Ecto neural progenitor cell (in vitro differentiated cells): ENCODE results near the gene PRSS8.
"Not testable (repeated sequence)": the region's sequence is repeated elsewhere in the genome, so short reads cannot be mapped to it uniquely, and the experiment has no call there.

ENCODE experiments used
- DNase-seq: peaks from one replicate; pipeline ENCODE4 v3.0.0-alpha.2; 2018; ENCODE audit warnings: low spot score

PRSS8 gene

GRCh38 chr16:31105677-31106213 lies 29.8 kb downstream of the PRSS8 start:
- peak; percentile 90 for DNase-seq

- DNase-seq = not testable (repeated sequence)
Measured at GRCh38 chr16:31100876-31101641, 34.5 kb downstream of the PRSS8 start.

DNA sequence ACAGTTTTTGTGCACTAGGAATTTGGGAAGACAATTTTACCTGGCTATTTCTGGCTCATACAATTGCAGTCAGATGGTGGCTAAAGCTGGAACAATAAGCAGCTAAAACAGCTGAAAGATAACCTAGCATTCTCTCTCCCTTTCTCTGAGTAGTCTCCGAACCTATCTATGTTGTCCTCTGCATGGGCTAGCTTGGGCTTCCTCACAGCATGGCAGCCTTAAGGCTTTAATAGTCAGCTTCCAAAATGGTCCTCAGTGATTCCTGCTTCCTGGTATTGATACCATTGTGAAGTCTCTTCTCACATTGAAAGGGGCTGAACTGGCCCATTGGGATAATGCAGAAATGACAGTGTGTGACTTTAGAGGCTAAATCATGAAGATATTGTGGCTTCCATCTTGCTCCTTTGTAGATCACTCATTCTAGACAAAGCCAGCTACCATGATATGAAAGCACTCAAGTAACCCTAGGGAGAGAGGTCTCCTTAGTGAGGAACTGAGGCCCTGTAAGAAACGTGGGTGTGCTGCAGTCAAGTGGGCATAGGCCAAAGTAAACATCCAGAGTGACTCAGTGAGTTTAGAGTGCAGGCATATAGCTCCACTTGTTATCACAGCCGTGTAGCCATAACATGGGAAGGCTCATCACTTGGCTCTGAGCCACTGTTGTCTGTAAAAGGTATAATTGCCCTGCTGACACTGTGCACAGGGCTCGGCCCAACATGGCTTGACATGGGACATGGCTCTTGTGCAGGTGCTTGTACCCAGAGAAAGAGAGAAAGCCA lies 35.5 kb downstream of the PRSS8 start:
- no peak for DNase-seq

DNA sequence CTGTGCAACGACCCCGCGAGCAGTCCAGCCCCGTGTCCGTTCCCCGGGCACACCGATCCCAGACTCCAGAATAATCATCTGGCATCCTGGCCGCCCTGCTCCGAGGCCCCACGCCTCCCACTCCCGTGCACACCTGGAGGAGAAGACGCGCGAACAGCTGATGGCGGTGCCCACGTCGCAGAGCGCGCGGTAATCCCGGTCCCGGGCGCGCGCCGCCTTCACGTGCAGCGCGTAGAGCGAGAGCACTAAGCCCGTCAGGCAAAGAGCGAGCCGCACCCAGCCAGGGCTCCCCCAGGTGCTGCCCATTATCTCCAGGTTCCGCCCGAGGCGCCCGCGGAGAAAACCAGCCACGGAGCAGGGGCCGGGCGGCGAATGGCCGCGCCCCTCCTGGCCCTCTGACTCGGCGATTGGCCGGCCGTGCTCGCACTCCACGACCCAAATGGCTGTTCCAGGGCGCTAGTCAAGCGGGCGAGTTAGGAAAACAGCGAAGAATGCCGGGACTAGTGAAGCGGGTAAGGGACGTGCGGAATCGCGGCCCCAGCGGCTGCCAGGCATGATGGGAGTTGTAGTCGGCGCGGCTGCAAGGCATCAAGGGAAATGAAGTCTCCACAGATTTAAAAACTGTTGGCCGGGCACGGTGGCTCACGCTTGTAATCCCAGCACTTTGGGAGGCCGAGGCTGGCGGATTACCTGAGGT lies 41.0 kb downstream of the PRSS8 start, which contains the start of gene VKORC1:
Gene VKORC1, minus strand, starts transcription at position 374 of the 697 bp plus-strand sequence. Its CDS starts 68 bp downstream, at position 306.
- DNase-seq = peak; percentile 96

DNA sequence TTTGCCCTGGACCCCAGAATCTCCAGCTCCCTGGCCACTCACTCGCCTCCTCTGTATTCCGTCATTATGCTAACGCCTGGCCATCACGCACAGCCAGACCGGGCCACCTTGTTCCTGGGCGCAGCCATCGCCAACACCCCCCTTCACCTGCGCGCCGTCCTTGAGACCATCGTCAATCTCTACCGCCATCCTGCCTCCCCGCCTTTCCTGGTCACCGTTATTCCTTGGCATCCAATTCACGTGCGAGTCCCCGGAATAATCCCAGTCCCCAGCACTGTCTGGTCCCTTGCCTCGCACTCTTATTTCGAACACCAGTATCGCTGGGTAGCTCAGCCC lies 41.5 kb downstream of the PRSS8 start:
- DNase-seq = peak; percentile 59

DNA sequence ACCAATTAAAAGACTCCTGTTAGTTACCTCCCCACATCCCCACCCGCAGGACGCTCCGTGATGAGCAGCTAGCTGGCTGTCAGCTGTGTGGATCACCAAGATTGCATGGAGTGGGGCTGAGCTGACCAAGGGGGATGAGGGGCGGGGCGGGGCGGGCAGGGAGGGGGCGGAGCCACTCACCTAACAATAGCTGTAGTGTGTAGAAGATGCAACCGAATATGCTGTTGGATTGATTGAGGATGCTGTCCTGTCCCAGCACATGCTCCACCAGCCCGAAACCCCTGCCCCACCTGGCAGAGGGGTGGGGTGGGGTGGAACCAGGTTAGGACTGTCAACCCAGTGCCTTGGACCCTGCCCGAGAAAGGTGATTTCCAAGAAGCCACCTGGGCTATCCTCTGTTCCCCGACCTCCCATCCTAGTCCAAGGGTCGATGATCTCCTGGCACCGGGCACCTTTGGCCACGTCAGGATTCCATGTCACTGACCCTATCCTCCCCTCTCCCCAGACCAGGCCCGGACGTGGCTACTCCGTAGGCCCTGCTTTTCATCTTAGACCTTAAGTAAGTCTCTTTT lies 42.3 kb downstream of the PRSS8 start:
- peak; percentile 75 for DNase-seq

DNA sequence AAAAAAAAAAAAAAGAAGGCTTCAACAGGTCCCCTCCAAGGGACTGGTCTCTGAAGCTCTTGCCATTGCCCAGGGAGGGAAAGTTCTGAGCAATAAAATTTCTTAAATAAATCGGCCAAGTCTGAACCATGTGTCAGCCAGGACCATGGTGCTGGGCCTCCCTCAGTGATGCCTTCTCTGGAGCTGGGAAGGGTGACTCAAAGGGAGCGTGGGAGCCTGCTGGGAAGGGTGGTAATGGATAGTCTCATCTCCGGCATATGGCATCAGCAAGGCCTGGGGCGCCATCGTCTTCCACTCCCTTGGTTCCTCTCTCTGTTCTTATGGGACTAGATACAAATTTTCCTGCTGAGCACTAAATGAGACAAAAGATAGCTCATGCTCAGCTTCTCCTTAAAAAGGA lies 43.2 kb downstream of the PRSS8 start:
- no peak for DNase-seq

GRCh38 chr16:31090540-31090939 lies 45.0 kb downstream of the PRSS8 start:
- no peak for DNase-seq

DNA sequence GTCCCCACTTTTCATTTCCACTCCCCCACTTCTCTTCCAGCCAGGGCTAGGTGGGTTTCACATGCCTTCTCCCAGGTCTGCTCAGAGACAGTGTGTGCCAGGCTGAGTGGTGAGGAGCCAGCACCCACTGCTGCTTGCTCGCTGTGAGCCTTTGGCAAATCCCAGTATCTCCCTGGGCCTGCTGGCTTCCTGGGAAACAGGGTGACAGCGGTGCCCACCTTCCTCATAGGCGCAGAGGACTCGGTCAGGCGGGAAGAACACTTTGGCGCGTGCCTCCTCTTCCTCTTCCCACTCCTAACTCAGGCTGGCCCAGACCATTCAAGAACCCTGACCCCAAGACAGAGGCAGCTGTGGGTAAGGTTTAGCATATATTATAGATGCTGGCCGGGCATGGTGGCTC lies 46.3 kb downstream of the PRSS8 start:
- DNase-seq = no peak

- no peak for DNase-seq
Measured at GRCh38 chr16:31088459-31089183, 46.9 kb downstream of the PRSS8 start, which contains the start of gene PRSS53. Gene PRSS53 (minus strand): TSS chr16:31088943. CDS start chr16:31088809, 134 bp downstream.

DNA sequence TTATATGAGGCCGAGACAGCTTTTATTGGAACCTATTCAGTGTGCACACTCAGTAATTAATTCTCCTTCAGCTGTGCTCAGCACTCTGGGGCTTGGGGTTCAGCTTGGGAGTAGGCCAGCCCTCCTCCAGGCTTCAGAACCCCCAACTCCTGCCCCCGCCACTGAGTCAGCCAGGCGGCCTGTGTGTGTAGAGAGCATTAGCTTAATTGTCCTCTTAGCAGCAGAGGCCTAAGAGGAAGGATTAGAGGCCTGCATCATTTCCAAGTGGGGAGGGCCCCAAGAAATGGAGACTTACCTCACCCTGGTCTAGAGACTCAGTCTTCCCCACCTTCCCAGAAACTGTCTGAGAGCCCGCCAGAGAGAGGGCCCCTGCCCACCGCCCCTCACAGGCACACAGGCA lies 47.6 kb downstream of the PRSS8 start:
- no peak for DNase-seq

DNA sequence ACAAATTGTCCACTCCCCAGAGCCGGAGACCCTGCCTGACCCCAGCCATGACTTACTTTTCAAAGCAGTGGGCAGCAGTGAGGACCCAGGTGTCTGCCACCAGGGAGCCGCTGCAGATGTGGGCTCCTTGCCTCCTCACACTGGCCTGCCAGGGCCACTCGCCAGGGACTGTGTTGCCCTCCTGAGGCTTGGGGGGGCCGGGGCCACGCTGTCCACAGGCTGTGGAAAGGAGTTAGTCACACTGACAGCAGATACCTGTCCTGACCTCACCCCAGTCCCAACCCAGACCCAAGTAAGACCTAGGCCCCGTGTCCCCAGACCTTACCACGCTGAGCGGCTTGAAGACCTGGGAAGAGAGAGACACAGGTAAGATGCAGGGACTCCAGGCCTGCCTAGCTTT lies 48.0 kb downstream of the PRSS8 start:
- DNase-seq = no peak

DNA sequence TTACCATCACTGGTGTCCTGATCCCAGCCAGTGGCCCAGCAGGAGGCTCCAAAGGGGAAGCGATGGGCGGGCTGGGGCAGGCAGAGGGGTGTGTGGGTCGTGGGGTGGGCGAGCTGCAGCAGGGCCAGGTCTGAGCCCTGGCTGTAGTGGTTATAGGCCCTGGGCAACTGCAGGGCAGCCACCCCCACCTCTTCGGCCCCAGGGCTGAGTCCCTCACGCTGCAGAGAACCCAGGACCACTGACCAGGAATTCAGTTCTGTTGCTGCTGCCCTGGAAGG lies 49.0 kb downstream of the PRSS8 start:
- DNase-seq = no peak

DNA sequence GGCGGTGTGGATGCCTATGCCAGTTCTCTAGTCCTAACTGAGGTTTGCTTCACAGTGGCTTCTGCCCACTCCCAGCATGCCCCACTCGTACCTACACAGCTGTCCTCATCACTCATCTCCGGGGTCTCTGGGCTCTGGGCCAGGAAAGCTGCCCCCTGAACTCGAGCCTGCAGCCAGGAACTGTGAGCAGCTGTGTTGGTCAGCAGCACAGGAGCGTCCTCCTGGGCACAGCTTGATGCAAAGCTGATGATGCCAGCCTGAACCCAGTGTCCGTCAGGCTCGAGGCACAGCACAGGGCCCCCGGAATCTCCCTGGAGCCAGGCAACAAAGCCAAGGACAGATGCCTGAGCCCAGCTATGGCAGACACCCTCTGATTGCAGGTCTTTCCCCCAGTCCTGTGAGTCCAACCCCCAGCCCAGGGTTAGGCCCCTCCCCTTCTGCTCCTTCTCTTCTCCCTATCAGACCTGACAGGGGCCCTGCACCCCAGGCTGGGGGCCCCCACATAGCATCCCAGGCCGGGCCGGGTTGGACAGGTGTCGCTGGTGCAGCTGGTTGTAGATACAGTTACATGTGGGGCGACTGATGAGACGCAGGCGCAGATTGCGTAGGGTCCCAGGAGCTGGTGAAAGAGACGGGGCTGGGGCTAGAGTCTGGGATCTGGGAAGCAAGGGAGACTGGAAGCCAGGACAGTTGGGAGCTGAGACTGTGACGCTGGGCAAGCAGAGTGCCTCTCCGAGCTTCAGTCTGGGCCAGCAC lies 49.5 kb downstream of the PRSS8 start:
- no peak for DNase-seq

DNA sequence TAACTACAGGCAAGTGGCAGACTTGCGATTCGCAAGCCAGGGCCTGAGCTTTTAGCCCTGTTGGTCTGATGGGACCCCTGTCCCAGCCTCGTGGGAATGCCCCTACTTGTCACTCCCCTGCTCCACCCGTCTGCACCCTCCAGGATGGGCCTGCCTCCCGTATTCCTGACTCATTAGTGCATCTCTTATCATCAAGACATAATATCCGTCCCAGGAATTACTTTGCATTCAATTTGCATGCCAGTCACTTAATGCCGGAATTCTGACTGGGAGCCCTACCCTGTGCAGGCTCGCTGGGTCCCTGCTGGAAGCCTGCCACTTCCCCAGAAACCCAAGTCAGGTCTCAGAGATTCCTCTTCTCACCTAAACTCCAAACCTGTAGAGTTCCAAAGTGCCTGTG lies 50.1 kb downstream of the PRSS8 start:
- no peak for DNase-seq

- no peak for DNase-seq
Measured at GRCh38 chr16:31084584-31085302, 50.8 kb downstream of the PRSS8 start.

GRCh38 chr16:31083981-31084380 lies 51.5 kb downstream of the PRSS8 start:
- DNase-seq = no peak

DNA sequence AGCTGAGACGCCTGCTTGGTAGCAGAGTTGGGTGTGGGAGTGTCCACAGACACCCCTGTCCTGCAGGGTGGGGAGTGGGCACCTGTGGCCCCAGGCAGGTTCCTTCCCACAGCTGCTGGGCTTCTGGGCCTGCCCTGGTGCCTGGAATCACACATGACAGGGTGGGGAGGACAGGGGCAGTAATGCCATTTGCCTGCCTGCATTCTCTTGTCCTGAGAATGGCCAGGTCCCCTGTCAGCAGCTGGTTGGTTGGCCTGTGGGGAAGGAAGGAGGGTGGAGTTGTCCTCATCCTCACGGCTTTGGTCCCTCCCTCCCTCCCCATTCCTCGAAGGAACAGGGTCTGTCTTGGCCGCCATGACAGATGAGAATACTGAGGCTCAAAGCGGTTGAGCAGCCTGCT lies 52.0 kb downstream of the PRSS8 start:
- DNase-seq = no peak

- DNase-seq = no peak
Measured at GRCh38 chr16:31083081-31083480, 52.4 kb downstream of the PRSS8 start.

DNA sequence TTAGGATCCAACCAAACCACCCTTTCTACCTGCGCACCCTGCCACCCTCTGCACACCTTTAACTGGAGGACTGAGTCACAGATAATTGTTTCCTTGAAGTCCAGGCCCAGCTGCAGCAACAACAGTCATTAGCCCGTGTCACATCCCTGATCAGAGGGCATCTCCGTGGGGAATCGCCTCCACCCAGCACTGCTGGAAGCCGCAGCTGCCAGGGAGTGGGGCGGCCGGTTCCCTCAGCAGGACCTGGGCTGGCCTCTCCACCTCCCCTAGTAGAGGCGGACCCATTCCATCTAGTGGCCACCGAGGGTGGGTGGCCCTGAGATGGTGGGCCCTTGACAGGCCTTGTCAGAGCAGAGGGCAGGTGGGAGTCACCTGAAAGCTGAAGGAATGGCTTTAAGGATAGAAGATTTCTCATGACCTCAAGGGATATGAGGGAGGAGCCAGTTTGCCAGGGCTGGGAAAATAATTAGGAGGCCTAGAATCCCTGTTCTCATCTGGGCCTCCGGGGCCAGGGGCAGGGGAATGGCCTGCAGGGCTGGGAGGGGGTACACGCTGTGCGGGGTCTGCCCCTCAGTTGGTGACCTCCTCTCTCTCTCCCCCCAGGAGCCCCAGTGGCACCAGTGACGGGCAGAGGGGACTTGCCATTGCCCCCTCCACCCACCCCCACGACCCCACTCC lies 53.0 kb downstream of the PRSS8 start:
- no peak for DNase-seq
